HepG2 (cell line): ENCODE results near the gene PCIF1. TPM values are rescaled to one million over a fixed set of nuclear protein-coding genes. Genes with fewer than 3 reads are reported as not detected.

Source experiments
- ZBTB40 ChIP-seq, 2 experiments: fragments of 450-650 bp in 1 of 2; sonication (generic) in 1 of 2; formaldehyde crosslinking in 1 of 2; IDR thresholded peaks; 2 replicates each; pipeline versions ENCODE4 v1.6.1 to v1.8.0; 2016 to 2022; ENCODE audit warnings: antibody characterized with exemption in 1 of 2, mild to moderate bottlenecking in 1 of 2, missing genetic modification reagents in 1 of 2
- polyA plus RNA-seq, 8 experiments: library from polyadenylated mRNA; depleted of rRNA in 3 of 8; stranded (reverse) in 7 of 8; unstranded in 1 of 8; fragments of >200 nt; fragmentation: Illumina TruSeq in 4 of 8; extraction: Trizol in 4 of 8; gene quantifications; 2 replicates each; pipeline versions ENCODE4 v1.2.1 to v1.2.3, GENCODE V29; 2011 to 2016; ENCODE audit warnings: low read depth in 4 of 8, missing spikeins in 1 of 8, mixed read lengths in 1 of 8; ENCODE audit not compliant: insufficient read depth in 1 of 8
- total RNA-seq, 5 experiments: library from RNA; depleted of rRNA; stranded (reverse); fragments of >200 nt; fragmentation: Illumina TruSeq; extraction: Trizol; gene quantifications; 2 replicates each; pipeline ENCODE4 v1.2.3, GENCODE V29; 2016; ENCODE audit warnings: low read depth in 1 of 5

The PCIF1 gene
- total and polyA plus RNA-seq, 2 of the 13 experiments (the other 11 are each of a cell fraction or from before 2014, with no cell fraction given), result 20.9 to 24.4 TPM

DNA sequence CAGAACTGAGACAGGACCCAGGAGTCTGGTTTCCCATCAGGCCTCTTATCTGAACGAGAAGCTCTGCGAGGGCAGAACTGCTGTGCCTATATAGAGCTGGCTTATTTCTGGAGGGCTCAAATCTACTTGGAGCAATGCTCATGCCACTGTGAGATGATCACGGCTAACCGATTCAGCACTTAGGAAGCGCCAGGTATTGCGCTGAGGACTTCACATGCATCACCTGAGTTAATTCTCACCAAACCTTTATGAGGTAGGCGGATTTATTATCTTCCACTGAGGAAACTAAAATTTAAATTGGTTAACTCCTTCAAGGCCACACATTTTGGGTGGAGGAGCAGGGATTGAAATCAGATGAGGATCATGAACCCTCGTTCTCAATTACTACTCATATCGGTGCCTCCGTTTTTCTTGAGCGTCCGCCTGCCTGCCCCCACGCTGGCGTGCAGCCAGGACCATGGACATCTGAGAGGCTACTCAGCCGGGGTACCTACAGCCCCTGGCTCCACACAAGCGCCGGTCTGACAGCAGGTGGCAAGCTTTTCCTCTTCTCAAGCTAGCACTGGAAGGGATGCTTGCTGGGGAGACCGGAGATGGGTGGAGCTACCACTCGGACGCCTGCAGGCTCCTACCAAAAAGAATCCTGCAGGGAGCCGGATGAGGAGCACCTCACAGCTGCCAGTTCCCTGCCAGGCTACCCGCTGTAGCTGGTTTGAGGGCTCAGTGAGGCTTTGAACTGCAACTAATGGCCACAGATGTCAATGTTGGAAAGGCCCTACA, 1.0 kb upstream of the PCIF1 start (continued):
- TF ChIP-seq ZBTB40 (IDR thresholded peaks at IDR 0.05) (no peak), ZBTB40 (CRISPR knock-in tag; IDR thresholded peaks at IDR 0.05) (no peak; the same call in 1 of the 2 replicates)
